Measurements from ENCODE around the gene SH3PXD2B. TPM values are rescaled to one million over a fixed set of nuclear protein-coding genes. Genes with fewer than 3 reads are reported as not detected.
"Not testable (repeated sequence)": the region's sequence is repeated elsewhere in the genome, so short reads cannot be mapped to it uniquely, and the experiment has no call there.

SH3PXD2B gene
- polyA plus RNA-seq, 3 donors, result 0.19 to 0.77 (median 0.31) TPM

DNA sequence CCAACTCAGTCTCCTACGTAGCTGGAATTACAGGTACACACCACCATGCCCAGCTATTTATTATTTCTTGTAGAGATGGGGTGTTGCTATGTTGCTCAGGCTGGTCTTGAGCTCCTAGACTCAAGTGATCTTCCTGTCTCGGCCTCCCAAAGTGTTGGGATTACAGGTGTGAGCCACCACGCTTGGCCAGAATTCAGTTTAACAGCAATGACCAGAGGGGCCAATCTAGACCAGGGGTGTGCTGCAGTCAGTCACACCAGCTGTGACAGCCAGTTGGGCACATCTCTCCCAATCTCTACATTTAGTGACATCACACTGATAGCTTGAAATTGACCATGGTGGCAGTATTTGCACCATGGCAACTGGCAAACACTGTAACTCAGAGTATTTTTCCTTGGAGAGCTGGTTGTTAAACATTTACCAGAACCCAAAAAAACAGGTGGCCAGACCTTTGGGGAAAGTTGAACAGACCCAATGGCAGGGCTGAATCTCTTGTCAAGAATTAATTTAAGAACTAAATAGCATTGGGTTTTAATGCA, 103.0 kb downstream of the SH3PXD2B start:
- no peaks in the 10 kb centered on the region for H3K9me3 ChIP-seq (replicated peaks in 1 of 2; ENCODE audit: control insufficient read depth in 1 of 2, insufficient read depth in 1 of 2, low read length in 2 of 2)
- H4K20me1 ChIP-seq (ENCODE audit: insufficient read depth, low read length), result no peaks in the 10 kb centered on the region
- no peaks in the 10 kb centered on the region for H3K36me3 ChIP-seq (replicated peaks in 1 of 2; ENCODE audit: control insufficient read depth in 1 of 2, insufficient read depth in 2 of 2, low read length in 2 of 2)
- no peak overlapping the region for H2AFZ ChIP-seq (ENCODE audit: insufficient read depth, low read depth, low read length, poor library complexity, severe bottlenecking)
- H3K4me1 ChIP-seq (ENCODE audit: control insufficient read depth in 1 of 2, insufficient read depth in 2 of 2, low read length in 2 of 2), result peaks cover 0 to 3% of the 10 kb centered on the region in 2 donors
- no peaks in the 10 kb centered on the region for H3K27me3 ChIP-seq (ENCODE audit: control insufficient read depth in 2 of 2, insufficient read depth in 2 of 2, low read length in 2 of 2)
- H3K9ac ChIP-seq (ENCODE audit: insufficient read depth, low read length, poor library complexity, severe bottlenecking), result no peak overlapping the region
- H3K27ac ChIP-seq (ENCODE audit: low read depth in 1 of 2, low read length in 2 of 2), result no peak overlapping the region
- no peaks in the 10 kb centered on the region for H3K79me2 ChIP-seq (ENCODE audit: insufficient read depth, low read length)
- Mint-ChIP-seq H3K4me1 (no peaks in the 10 kb centered on the region), H3K27ac (no peak overlapping the region), H3K27me3 (ENCODE audit: low read depth in 3 of 3) (peaks cover 3 to 8% (median 6%) of the 10 kb centered on the region in 3 donors), H3K4me3 (no peak overlapping the region), H3K9me3 (peaks cover 0 to 3% (median 0%) of the 10 kb centered on the region in 7 donors), H3K36me3 (no peaks in the 10 kb centered on the region)
- DNase-seq, result no peak
- intact Hi-C loops (cut with micrococcal nuclease), result no loop called here
- WGBS (ENCODE audit: insufficient coverage), result 94% methylated on average over 2 of the region's 3 CpGs
- TF ChIP-seq, protein P1, sequence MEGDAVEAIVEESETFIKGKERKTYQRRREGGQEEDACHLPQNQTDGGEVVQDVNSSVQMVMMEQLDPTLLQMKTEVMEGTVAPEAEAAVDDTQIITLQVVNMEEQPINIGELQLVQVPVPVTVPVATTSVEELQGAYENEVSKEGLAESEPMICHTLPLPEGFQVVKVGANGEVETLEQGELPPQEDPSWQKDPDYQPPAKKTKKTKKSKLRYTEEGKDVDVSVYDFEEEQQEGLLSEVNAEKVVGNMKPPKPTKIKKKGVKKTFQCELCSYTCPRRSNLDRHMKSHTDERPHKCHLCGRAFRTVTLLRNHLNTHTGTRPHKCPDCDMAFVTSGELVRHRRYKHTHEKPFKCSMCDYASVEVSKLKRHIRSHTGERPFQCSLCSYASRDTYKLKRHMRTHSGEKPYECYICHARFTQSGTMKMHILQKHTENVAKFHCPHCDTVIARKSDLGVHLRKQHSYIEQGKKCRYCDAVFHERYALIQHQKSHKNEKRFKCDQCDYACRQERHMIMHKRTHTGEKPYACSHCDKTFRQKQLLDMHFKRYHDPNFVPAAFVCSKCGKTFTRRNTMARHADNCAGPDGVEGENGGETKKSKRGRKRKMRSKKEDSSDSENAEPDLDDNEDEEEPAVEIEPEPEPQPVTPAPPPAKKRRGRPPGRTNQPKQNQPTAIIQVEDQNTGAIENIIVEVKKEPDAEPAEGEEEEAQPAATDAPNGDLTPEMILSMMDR (IDR thresholded peaks at IDR 0.05), result no peak
- no peak overlapping the region for H3K4me3 ChIP-seq (replicated peaks in 1 of 3; ENCODE audit: low read depth in 2 of 3, low read length in 3 of 3)
- no peak overlapping the region for H3K4me2 ChIP-seq (replicated peaks; ENCODE audit: extremely low read depth, low read length, poor library complexity, severe bottlenecking)

DNA sequence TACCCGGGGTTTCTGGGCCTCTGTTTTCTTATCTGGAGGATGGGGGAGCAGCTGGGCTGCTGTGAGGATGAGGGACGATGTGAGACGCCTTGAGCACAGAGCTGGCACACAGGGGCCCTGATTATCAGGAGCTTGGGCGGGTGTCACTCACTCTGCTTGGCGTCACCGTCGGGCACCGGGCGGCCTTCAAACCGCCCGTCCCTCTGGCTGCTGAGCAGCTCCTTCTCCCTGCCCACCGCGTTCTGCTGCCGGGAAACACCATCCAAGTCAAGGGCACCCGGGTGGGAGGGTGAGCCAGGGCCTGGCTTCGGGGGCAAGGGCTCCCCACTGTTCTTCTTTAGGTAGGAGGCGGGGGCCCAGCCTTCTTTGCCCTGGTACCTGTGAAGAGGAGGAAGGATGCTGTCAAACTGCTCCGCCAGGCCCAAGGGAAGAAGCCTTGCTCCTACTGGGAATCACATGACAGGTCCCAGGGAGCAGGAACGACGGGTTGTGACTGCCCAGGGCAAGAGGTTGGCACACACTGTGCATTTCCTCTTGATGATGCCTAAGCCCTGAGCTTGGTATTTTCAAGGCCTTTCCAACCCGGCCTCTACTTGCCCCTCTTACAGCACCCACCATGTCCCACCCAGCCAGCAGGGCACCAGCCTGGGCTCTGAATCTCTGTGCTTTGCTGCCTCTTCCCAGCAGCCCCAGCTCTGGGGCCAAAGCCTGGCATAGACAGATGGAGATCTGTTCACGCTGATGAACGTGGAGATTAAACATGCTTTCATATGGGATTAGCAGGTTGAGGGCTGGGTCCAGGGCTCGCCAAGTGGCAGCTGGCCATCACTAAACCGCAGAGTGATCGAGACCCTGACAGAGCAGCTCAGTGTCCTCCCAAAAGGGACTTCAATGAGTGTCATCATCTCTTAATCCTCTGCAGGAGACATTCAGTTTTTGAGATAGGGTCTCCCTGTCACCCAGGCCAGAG, 103.8 kb downstream of the SH3PXD2B start:
- Histone ChIP-seq H3K27ac (ENCODE audit: low read depth in 1 of 2, low read length in 2 of 2) (no peak overlapping the region), H3K9ac (ENCODE audit: insufficient read depth, low read length, poor library complexity, severe bottlenecking) (no peak overlapping the region), H3K36me3 (replicated peaks in 1 of 2; ENCODE audit: control insufficient read depth in 1 of 2, insufficient read depth in 2 of 2, low read length in 2 of 2) (no peaks in the 10 kb centered on the region), H3K27me3 (ENCODE audit: control insufficient read depth in 2 of 2, insufficient read depth in 2 of 2, low read length in 2 of 2) (no peaks in the 10 kb centered on the region), H3K79me2 (ENCODE audit: insufficient read depth, low read length) (no peaks in the 10 kb centered on the region), H4K20me1 (ENCODE audit: insufficient read depth, low read length) (no peaks in the 10 kb centered on the region), H3K4me1 (ENCODE audit: control insufficient read depth in 1 of 2, insufficient read depth in 2 of 2, low read length in 2 of 2) (peaks cover 0 to 3% of the 10 kb centered on the region in 2 donors), H3K4me3 (replicated peaks in 1 of 3; ENCODE audit: low read depth in 2 of 3, low read length in 3 of 3) (no peak overlapping the region), H2AFZ (ENCODE audit: insufficient read depth, low read depth, low read length, poor library complexity, severe bottlenecking) (no peak overlapping the region), H3K4me2 (replicated peaks; ENCODE audit: extremely low read depth, low read length, poor library complexity, severe bottlenecking) (no peak overlapping the region), H3K9me3 (replicated peaks in 1 of 2; ENCODE audit: control insufficient read depth in 1 of 2, insufficient read depth in 1 of 2, low read length in 2 of 2) (no peaks in the 10 kb centered on the region)
- peaks cover 3 to 6% (median 6%) of the 10 kb centered on the region in 3 donors for H3K27me3 Mint-ChIP-seq (ENCODE audit: low read depth in 3 of 3)
- H3K27ac Mint-ChIP-seq, result no peak overlapping the region
- no peaks in the 10 kb centered on the region for H3K4me1 Mint-ChIP-seq
- peaks cover 0 to 3% (median 0%) of the 10 kb centered on the region in 7 donors for H3K9me3 Mint-ChIP-seq
- no peaks in the 10 kb centered on the region for H3K36me3 Mint-ChIP-seq
- intact Hi-C loops (cut with micrococcal nuclease), result no loop called here
- TF ChIP-seq, protein P1 (IDR thresholded peaks at IDR 0.05), result no peak
- no peak for DNase-seq
- WGBS (ENCODE audit: insufficient coverage), result 95% methylated on average over 24 of the region's 26 CpGs
- no peak overlapping the region for H3K4me3 Mint-ChIP-seq

GRCh38 chr5:172348733-172349132, 105.6 kb downstream of the SH3PXD2B start:
- H3K27me3 ChIP-seq (ENCODE audit: control insufficient read depth in 2 of 2, insufficient read depth in 2 of 2, low read length in 2 of 2); H3K36me3 Mint-ChIP-seq; H2AFZ ChIP-seq (ENCODE audit: insufficient read depth, low read depth, low read length, poor library complexity, severe bottlenecking); H3K4me2 ChIP-seq (replicated peaks; ENCODE audit: extremely low read depth, low read length, poor library complexity, severe bottlenecking); H3K27ac Mint-ChIP-seq; H3K4me3 ChIP-seq (replicated peaks in 1 of 3; ENCODE audit: low read depth in 2 of 3, low read length in 3 of 3); H3K9ac ChIP-seq (ENCODE audit: insufficient read depth, low read length, poor library complexity, severe bottlenecking); DNase-seq; H3K4me3 Mint-ChIP-seq; H3K4me1 Mint-ChIP-seq; H3K4me1 ChIP-seq (ENCODE audit: control insufficient read depth in 1 of 2, insufficient read depth in 2 of 2, low read length in 2 of 2); H3K9me3 ChIP-seq (replicated peaks in 1 of 2; ENCODE audit: control insufficient read depth in 1 of 2, insufficient read depth in 1 of 2, low read length in 2 of 2); H4K20me1 ChIP-seq (ENCODE audit: insufficient read depth, low read length); H3K9me3 Mint-ChIP-seq; H3K79me2 ChIP-seq (ENCODE audit: insufficient read depth, low read length); intact Hi-C loops (cut with micrococcal nuclease); H3K36me3 ChIP-seq (replicated peaks in 1 of 2; ENCODE audit: control insufficient read depth in 1 of 2, insufficient read depth in 2 of 2, low read length in 2 of 2); H3K27me3 Mint-ChIP-seq (ENCODE audit: low read depth in 3 of 3); H3K27ac ChIP-seq (ENCODE audit: low read depth in 1 of 2, low read length in 2 of 2): not testable (repeated sequence)
- 94% methylated on average over 3 of the region's 5 CpGs for WGBS (ENCODE audit: insufficient coverage)

Data from CD14-positive monocyte (primary cell).